Measurements from ENCODE around the gene SNX13.
"Not testable (repeated sequence)": the region's sequence is repeated elsewhere in the genome, so short reads cannot be mapped to it uniquely, and the experiment has no call there.

SNX13 gene

GRCh38 chr7:17913250-17913649, 27.0 kb downstream of the SNX13 start:
- DNase-seq (ENCODE audit: extremely low read depth in 1 of 2, low read depth in 1 of 2), result no peak

- DNase-seq (ENCODE audit: extremely low read depth in 1 of 2, low read depth in 1 of 2), result no peak
Observed at GRCh38 chr7:17912536-17913235, 27.6 kb downstream of the SNX13 start.

GRCh38 chr7:17912050-17912449, 28.2 kb downstream of the SNX13 start:
- no peak for DNase-seq (ENCODE audit: extremely low read depth in 1 of 2, low read depth in 1 of 2)

- no peak for DNase-seq (ENCODE audit: extremely low read depth in 1 of 2, low read depth in 1 of 2)
Observed at GRCh38 chr7:17910377-17910776, 29.9 kb downstream of the SNX13 start.

- not testable (repeated sequence) for DNase-seq (ENCODE audit: extremely low read depth in 1 of 2, low read depth in 1 of 2)
Observed at GRCh38 chr7:17909310-17909709, 31.0 kb downstream of the SNX13 start.

GRCh38 chr7:17907014-17907413, 33.3 kb downstream of the SNX13 start:
- no peak for DNase-seq (ENCODE audit: extremely low read depth in 1 of 2, low read depth in 1 of 2)

- DNase-seq (ENCODE audit: extremely low read depth in 1 of 2, low read depth in 1 of 2), result no peak
Observed at GRCh38 chr7:17903337-17903736, 37.0 kb downstream of the SNX13 start.

- no peak for DNase-seq (ENCODE audit: extremely low read depth in 1 of 2, low read depth in 1 of 2)
Observed at GRCh38 chr7:17902599-17902998, 37.7 kb downstream of the SNX13 start.

- DNase-seq (ENCODE audit: extremely low read depth in 1 of 2, low read depth in 1 of 2), result no peak
Observed at GRCh38 chr7:17900464-17900863, 39.8 kb downstream of the SNX13 start.

- no peak for DNase-seq (ENCODE audit: extremely low read depth in 1 of 2, low read depth in 1 of 2)
Observed at GRCh38 chr7:17898111-17898510, 42.2 kb downstream of the SNX13 start.

GRCh38 chr7:17887286-17887685, 53.0 kb downstream of the SNX13 start:
- no peak for DNase-seq (ENCODE audit: extremely low read depth in 1 of 2, low read depth in 1 of 2)

- DNase-seq (ENCODE audit: extremely low read depth in 1 of 2, low read depth in 1 of 2), result no peak
Observed at GRCh38 chr7:17882685-17883084, 57.6 kb downstream of the SNX13 start.

GRCh38 chr7:17879075-17879661, 61.1 kb downstream of the SNX13 start:
- DNase-seq (ENCODE audit: extremely low read depth in 1 of 2, low read depth in 1 of 2), result no peak

GRCh38 chr7:17878627-17879026, 61.7 kb downstream of the SNX13 start:
- DNase-seq (ENCODE audit: extremely low read depth in 1 of 2, low read depth in 1 of 2), result no peak

- DNase-seq (ENCODE audit: extremely low read depth in 1 of 2, low read depth in 1 of 2), result no peak
Observed at GRCh38 chr7:17871815-17872533, 68.3 kb downstream of the SNX13 start.

GRCh38 chr7:17870406-17870805, 69.9 kb downstream of the SNX13 start:
- no peak for DNase-seq (ENCODE audit: extremely low read depth in 1 of 2, low read depth in 1 of 2)

GRCh38 chr7:17863809-17864143, 76.5 kb downstream of the SNX13 start:
- no peak for DNase-seq (ENCODE audit: extremely low read depth in 1 of 2, low read depth in 1 of 2)

- DNase-seq (ENCODE audit: extremely low read depth in 1 of 2, low read depth in 1 of 2), result no peak
Observed at GRCh38 chr7:17863095-17863808, 77.0 kb downstream of the SNX13 start.

- no peak for DNase-seq (ENCODE audit: extremely low read depth in 1 of 2, low read depth in 1 of 2)
Observed at GRCh38 chr7:17856251-17856650, 84.0 kb downstream of the SNX13 start.

- no peak for DNase-seq (ENCODE audit: extremely low read depth in 1 of 2, low read depth in 1 of 2)
Observed at GRCh38 chr7:17855202-17855601, 85.1 kb downstream of the SNX13 start.

GRCh38 chr7:17854261-17855047, 85.8 kb downstream of the SNX13 start:
- no peak for DNase-seq (ENCODE audit: extremely low read depth in 1 of 2, low read depth in 1 of 2)
